ENCODE results near the gene STK11IP. TPM values are rescaled to one million over a fixed set of nuclear protein-coding genes. Genes with fewer than 3 reads are reported as not detected.

Gene STK11IP
- total RNA-seq (2022; extraction: Qiagen RNA extraction; ENCODE audit: low read depth), result 14.2 to 17.9 TPM (median 17.6 TPM) in 5 replicates

GRCh38 chr2:219597552-219598307 lies at the start of gene STK11IP:
TSS of gene STK11IP (plus strand) at chr2:219597857. CDS start at chr2:219598120, 263 bp downstream.

DNA sequence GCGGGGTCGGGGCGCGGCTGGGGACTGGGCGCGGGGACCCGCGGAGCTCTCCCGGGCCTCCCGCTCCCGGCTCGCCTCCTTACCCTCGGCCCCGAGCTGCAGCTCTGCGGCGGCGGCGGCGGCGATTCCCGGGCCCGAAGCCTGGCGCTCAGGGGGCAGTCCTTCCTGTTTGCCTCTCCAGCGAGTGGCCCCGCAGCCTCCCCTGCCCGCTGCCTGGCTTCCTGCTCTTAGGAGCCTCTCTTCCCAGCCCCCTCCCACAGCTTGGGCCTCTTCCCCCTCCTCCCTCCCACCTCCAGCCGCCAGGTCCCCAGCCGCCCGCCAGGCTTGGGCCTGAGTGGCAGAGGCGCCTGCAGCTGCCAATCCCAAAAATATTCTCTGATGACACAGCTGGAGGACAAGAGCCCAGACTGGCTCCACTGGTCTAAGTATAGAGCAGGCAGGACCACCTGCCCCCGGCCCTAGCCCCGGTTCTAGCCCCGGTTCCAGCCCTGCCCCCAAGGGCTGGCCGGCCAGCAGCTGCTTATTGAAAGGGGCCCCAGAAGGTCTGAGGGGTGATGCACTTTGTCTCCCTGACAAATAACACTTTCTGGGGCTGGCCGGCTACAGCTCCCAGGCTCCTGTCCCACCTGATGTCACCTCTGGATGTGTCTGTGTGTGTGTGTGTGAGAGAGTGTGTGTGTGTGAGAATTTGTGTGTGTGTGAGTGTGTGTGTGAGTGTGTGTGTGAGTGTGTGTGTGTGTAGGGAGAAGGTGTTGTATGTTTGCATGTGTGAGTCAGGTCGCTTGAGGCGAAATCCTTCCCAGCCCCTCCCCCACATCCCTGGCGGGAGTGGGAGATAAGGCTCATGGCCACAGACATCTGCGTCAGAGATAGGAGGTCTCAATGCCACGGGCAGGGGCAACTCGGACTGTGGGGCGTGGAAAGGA lies 26.1 kb upstream of the STK11IP start, which contains the start of gene OBSL1:
Gene OBSL1 (minus strand): TSS at position 229 of the 926 bp plus-strand sequence. CDS start 307 bp downstream, outside the sequence.

GRCh38 chr2:219572237-219573001 lies 25.2 kb upstream of the STK11IP start, which contains the start of gene INHA:
TSS of gene INHA (plus strand) at chr2:219572310. CDS start at chr2:219572375, 65 bp downstream.

DNA sequence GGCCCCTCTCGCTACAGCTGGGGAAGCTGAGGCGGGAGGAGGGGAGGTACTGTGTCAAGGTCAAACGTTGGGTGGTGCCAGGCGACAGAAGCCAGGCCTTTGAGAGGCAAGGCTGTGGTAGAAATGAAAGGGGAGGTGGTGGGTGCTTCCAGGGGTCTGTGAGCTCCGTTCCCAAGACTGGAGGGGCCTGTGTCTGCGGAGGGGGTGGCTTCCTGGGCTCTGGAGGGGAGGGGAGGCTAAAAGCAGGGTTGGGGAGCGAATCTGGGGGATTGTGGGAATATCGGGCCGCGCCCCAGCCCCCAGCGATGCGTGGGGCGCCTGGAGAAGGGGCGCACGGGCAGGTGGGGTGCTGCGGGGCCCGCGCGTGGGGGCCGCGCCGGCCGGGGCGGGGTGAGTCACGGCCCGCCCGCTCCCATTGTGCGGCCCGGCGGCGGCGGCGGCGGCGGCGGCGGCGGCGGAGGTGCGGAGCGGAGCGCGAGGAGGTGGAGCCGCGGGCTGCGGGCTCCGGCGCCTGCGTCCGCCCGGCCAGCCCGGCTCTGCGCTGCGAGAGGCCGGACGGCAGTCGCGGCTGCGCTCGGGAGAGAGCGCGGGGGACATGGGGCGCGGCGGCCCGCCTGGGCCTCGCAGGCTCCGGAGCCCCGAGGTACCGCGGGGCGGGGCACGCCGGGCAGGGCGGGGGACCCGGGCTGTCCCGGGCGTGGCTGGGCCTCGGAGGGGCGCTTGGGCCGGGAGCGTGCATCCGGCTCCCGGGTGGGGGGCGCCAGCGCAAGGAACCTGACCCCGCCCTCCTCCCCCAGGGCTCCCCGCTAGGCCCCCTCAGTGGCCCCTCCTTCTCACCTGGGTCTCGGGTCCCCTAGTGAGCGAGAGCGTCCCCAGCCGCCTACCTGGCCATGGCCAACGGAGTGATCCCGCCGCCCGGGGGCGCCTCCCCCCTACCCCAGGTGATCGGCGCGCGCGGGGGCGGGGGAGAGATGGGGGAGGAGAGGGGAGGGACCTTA lies 29.7 kb downstream of the STK11IP start, which contains the start of gene SLC4A3:
Gene SLC4A3 (plus strand): TSS at position 528 of the 998 bp plus-strand sequence. CDS start 363 bp downstream, at position 891.

Other genes with a start within 250 kb of the STK11IP start
- gene DNPEP, start 209.9 kb upstream of the STK11IP start, total RNA-seq (2022; extraction: Qiagen RNA extraction; ENCODE audit: low read depth), result 54.9 to 67.6 TPM (median 60.7 TPM) in 5 replicates
- gene DES, start 179.5 kb upstream of the STK11IP start, total RNA-seq (2022; extraction: Qiagen RNA extraction; ENCODE audit: low read depth), result 0.27 to 0.84 TPM (median 0.43 TPM) in 5 replicates
- gene SPEG, start 163.0 kb upstream of the STK11IP start, total RNA-seq (2022; extraction: Qiagen RNA extraction; ENCODE audit: low read depth), result 5.4 to 12.9 TPM (median 8.1 TPM) in 5 replicates
- gene GMPPA, start 99.0 kb upstream of the STK11IP start, total RNA-seq (2022; extraction: Qiagen RNA extraction; ENCODE audit: low read depth), result 32.5 to 37.9 TPM (median 36.2 TPM) in 5 replicates
- 0.11 to 0.15 TPM (median 0.14 TPM) in 3 of 5 replicates, not detected in the others for gene ASIC4, start 83.4 kb upstream of the STK11IP start, total RNA-seq (2022; extraction: Qiagen RNA extraction; ENCODE audit: low read depth)
- gene CHPF, start 54.0 kb upstream of the STK11IP start, total RNA-seq (2022; extraction: Qiagen RNA extraction; ENCODE audit: low read depth), result 19.1 to 31.8 TPM (median 29.2 TPM) in 5 replicates
- gene TMEM198, start 53.8 kb upstream of the STK11IP start, total RNA-seq (2022; extraction: Qiagen RNA extraction; ENCODE audit: low read depth), result 0.55 to 1.5 TPM (median 0.94 TPM) in 5 replicates
- gene OBSL1, start 26.3 kb upstream of the STK11IP start, total RNA-seq (2022; extraction: Qiagen RNA extraction; ENCODE audit: low read depth), result 16.6 to 22.3 TPM (median 20.4 TPM) in 5 replicates
- gene INHA, start 25.5 kb upstream of the STK11IP start, total RNA-seq (2022; extraction: Qiagen RNA extraction; ENCODE audit: low read depth), result 0.18 to 0.47 TPM (median 0.36 TPM) in 5 replicates
- 2.0 to 3.4 TPM (median 3.0 TPM) in 5 replicates for gene SLC4A3, start 29.8 kb downstream of the STK11IP start, total RNA-seq (2022; extraction: Qiagen RNA extraction; ENCODE audit: low read depth)

Data from A549 treated with GW870086 at 1 μM for 4 hours (cell line).